Measurements from ENCODE around the gene PRR16.

DNA sequence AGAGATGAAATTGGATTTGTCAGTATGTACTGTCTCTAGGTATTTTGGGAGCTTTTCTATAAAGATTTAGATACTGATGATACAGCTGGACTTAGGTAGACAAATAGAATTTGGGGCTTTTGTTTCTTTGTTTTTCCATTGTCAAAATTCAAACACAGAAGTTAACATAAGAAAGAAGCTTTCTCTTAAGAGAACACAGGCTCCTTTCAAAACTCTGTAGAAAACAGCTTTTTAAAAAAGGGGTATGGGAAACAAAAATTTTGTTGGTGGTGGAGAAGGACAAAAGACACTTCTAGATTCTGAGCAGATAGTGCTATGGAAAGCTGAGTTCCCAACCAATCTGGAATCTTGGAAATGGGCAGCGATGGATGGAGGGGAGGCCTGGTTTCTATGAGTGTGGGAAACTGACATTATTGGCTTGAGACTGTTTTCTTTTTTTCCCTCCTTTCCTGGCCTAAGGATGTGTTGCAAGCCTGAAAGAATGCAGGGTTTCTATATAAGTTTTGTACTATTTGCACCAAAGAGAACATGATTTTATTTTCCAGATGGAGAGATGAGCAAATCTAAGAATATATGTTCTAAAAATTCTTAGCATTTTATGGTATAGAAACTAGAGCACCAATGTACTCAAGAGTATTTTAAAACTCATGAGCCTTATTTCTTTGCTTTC, 240.0 kb downstream of the PRR16 start:
- TF ChIP-seq, protein P1, sequence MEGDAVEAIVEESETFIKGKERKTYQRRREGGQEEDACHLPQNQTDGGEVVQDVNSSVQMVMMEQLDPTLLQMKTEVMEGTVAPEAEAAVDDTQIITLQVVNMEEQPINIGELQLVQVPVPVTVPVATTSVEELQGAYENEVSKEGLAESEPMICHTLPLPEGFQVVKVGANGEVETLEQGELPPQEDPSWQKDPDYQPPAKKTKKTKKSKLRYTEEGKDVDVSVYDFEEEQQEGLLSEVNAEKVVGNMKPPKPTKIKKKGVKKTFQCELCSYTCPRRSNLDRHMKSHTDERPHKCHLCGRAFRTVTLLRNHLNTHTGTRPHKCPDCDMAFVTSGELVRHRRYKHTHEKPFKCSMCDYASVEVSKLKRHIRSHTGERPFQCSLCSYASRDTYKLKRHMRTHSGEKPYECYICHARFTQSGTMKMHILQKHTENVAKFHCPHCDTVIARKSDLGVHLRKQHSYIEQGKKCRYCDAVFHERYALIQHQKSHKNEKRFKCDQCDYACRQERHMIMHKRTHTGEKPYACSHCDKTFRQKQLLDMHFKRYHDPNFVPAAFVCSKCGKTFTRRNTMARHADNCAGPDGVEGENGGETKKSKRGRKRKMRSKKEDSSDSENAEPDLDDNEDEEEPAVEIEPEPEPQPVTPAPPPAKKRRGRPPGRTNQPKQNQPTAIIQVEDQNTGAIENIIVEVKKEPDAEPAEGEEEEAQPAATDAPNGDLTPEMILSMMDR (IDR thresholded peaks at IDR 0.05), result no peak
- TF ChIP-seq POLR2A (IDR thresholded peaks at IDR 0.05), result no peak

Measured in lower leg skin (tissue), 3 donors.